GM12891 (cell line): ENCODE measurements around the gene PREX1.

Source experiments
- DNase-seq: peaks from one replicate; pipeline ENCODE4 v3.0.0; 2011; ENCODE audit warnings: low spot score; ENCODE audit not compliant: insufficient read length
- FAIRE-seq: peaks from 2 replicates; lab custom pipeline; 2011; peaks lifted over from hg19 to GRCh38; lab: Jason Lieb, UNC
- PAX5 ChIP-seq: IDR thresholded peaks from 2 replicates; pipeline ENCODE4 v1.6.1; 2011; ENCODE audit warnings: low read length, moderate library complexity, mild to moderate bottlenecking; ENCODE audit not compliant: insufficient read depth, severe bottlenecking
- POLR2A ChIP-seq: IDR thresholded peaks from 2 replicates; pipeline ENCODE4 v1.6.1; 2011; ENCODE audit warnings: low read depth, low read length, control low read depth
- POLR2AphosphoS5 ChIP-seq: IDR thresholded peaks from 2 replicates; pipeline ENCODE4 v1.6.1; 2011; ENCODE audit warnings: low read depth, low read length, control low read depth
- POU2F2 ChIP-seq: IDR thresholded peaks from 2 replicates; pipeline ENCODE4 v1.6.1; 2011; ENCODE audit warnings: low read depth, mild to moderate bottlenecking, control low read depth, low read length, moderate library complexity
- SPI1 ChIP-seq: IDR thresholded peaks from 2 replicates; pipeline ENCODE4 v1.6.1; 2011; ENCODE audit warnings: low read depth, low read length, control low read depth
- TAF1 ChIP-seq: IDR thresholded peaks from 2 replicates; pipeline ENCODE4 v1.6.1; 2011; ENCODE audit warnings: low read depth, low read length, control low read depth

PREX1 gene

GRCh38 chr20:48697845-48698491, 129.8 kb downstream of the PREX1 start:
- no peak for DNase-seq
- FAIRE-seq: no peak
- TF ChIP-seq TAF1 (no peak), PAX5 (no peak)

- DNase-seq: no peak
- TF ChIP-seq POLR2AphosphoS5: no peak
- TF ChIP-seq PAX5: no peak
- no peak for TF ChIP-seq SPI1
- no peak for TF ChIP-seq POLR2A
- TF ChIP-seq POU2F2: no peak
- no peak for TF ChIP-seq TAF1
- no peak for FAIRE-seq
Measured at GRCh38 chr20:48696671-48697070, 131.1 kb downstream of the PREX1 start.

- TF ChIP-seq SPI1 (no peak), POU2F2 (no peak), POLR2A (no peak), POLR2AphosphoS5 (no peak), PAX5 (no peak), TAF1 (no peak)
- no peak for FAIRE-seq
- DNase-seq: no peak
Measured at GRCh38 chr20:48695738-48696137, 132.1 kb downstream of the PREX1 start.

- no peak for TF ChIP-seq PAX5
- no peak for TF ChIP-seq TAF1
- no peak for TF ChIP-seq SPI1
- TF ChIP-seq POLR2A: no peak
- TF ChIP-seq POU2F2: no peak
- TF ChIP-seq POLR2AphosphoS5: no peak
- DNase-seq: no peak
- FAIRE-seq: no peak
Measured at GRCh38 chr20:48695255-48695654, 132.5 kb downstream of the PREX1 start.

- TF ChIP-seq POLR2A: no peak
- no peak for TF ChIP-seq TAF1
- TF ChIP-seq POU2F2: no peak
- no peak for TF ChIP-seq PAX5
- FAIRE-seq (no peak), DNase-seq (no peak)
Measured at GRCh38 chr20:48694381-48694865, 133.4 kb downstream of the PREX1 start.

- TF ChIP-seq POLR2AphosphoS5: no peak
- TF ChIP-seq POU2F2: no peak
- no peak for TF ChIP-seq POLR2A
- no peak for TF ChIP-seq SPI1
- TF ChIP-seq TAF1: no peak
- no peak for DNase-seq
- no peak for FAIRE-seq
Measured at GRCh38 chr20:48691523-48691922, 136.3 kb downstream of the PREX1 start.

- no peak for FAIRE-seq
- TF ChIP-seq POLR2A: no peak
- DNase-seq: no peak
Measured at GRCh38 chr20:48690888-48691287, 136.9 kb downstream of the PREX1 start.

- no peak for DNase-seq
- TF ChIP-seq TAF1 (no peak), POLR2AphosphoS5 (no peak), PAX5 (no peak), POLR2A (no peak), POU2F2 (no peak), SPI1 (no peak)
- FAIRE-seq: no peak
Measured at GRCh38 chr20:48689874-48690571, 137.8 kb downstream of the PREX1 start.

- DNase-seq: no peak
- FAIRE-seq: no peak
- TF ChIP-seq POLR2A: no peak
- no peak for TF ChIP-seq PAX5
- no peak for TF ChIP-seq POU2F2
Measured at GRCh38 chr20:48689388-48689787, 138.4 kb downstream of the PREX1 start.

GRCh38 chr20:48688579-48688978, 139.2 kb downstream of the PREX1 start:
- TF ChIP-seq PAX5: no peak
- TF ChIP-seq POLR2A: no peak
- no peak for TF ChIP-seq POLR2AphosphoS5
- TF ChIP-seq TAF1: no peak
- TF ChIP-seq POU2F2: no peak
- DNase-seq (no peak), FAIRE-seq (no peak)
